A673 (cell line): ENCODE data around the gene ANKRD27.

Source experiments
- EZH2 ChIP-seq: fragments of 200-600 bp; sonication (generic); IDR thresholded peaks from 2 replicates; pipeline ENCODE4 v1.6.1; 2017; ENCODE audit warnings: borderline replicate concordance, low read depth, mild to moderate bottlenecking, mixed read lengths, antibody characterized with exemption, low read length; ENCODE audit not compliant: poor library complexity, severe bottlenecking
- TF ChIP-seq, protein P1 (sequence below): fragments of 300-800, 200-600 bp; sonication (generic); conservative IDR thresholded peaks from 2 replicates; pipeline ENCODE4 v1.5.1; 2017; ENCODE audit warnings: low read depth, mild to moderate bottlenecking, antibody characterized with exemption, low read length, moderate library complexity, mixed read lengths

DNA sequence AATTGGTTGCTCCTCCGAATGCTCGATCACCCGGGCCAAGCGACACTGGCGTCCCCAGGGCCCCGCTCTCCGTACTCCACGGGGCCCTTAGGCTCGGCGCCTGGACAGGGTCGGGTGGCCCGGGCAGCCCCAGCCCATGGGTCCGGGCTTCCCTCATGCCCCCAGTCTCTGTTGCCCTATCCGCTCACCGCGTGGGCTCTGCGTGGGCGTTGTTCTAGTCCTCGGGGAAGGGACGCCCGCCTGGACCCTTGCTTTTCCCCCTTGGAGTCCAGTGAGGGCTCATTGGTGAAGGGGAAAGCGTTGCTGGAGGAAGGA, 45.9 kb upstream of the ANKRD27 start:
- TF ChIP-seq, protein P1, sequence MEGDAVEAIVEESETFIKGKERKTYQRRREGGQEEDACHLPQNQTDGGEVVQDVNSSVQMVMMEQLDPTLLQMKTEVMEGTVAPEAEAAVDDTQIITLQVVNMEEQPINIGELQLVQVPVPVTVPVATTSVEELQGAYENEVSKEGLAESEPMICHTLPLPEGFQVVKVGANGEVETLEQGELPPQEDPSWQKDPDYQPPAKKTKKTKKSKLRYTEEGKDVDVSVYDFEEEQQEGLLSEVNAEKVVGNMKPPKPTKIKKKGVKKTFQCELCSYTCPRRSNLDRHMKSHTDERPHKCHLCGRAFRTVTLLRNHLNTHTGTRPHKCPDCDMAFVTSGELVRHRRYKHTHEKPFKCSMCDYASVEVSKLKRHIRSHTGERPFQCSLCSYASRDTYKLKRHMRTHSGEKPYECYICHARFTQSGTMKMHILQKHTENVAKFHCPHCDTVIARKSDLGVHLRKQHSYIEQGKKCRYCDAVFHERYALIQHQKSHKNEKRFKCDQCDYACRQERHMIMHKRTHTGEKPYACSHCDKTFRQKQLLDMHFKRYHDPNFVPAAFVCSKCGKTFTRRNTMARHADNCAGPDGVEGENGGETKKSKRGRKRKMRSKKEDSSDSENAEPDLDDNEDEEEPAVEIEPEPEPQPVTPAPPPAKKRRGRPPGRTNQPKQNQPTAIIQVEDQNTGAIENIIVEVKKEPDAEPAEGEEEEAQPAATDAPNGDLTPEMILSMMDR: no peak
- TF ChIP-seq EZH2: no peak
